Peyer's patch (tissue), 4 donors: Measurements from ENCODE around the gene DHRS3. TPM values are rescaled to one million over a fixed set of nuclear protein-coding genes. Genes with fewer than 3 reads are reported as not detected.
A peak's percentile ranks its signal among the peaks of the same experiment; 100 is the strongest.
"Not testable (repeated sequence)": the region's sequence is repeated elsewhere in the genome, so short reads cannot be mapped to it uniquely, and the experiment has no call there.

Source experiments
- DNase-seq, 3 donors: peaks; one replicate each; pipeline ENCODE4 v3.0.0-alpha.2; 2017 to 2019
- H3K27ac ChIP-seq, 4 donors: fragments of 200-600 bp; sonication (generic); one replicate each; pipeline ENCODE4 v1.5.1; 2016 to 2019
- H3K27me3 ChIP-seq, 2 donors: fragments of 200-600 bp; sonication (generic); one replicate each; pipeline ENCODE4 v1.5.1; 2019
- H3K36me3 ChIP-seq, 3 donors: fragments of 200-600 bp; sonication (generic); one replicate each; pipeline ENCODE4 v1.5.1; 2016 to 2019
- H3K4me1 ChIP-seq, 4 donors: fragments of 200-600 bp; sonication (generic); one replicate each; pipeline ENCODE4 v1.5.1; 2016 to 2019
- H3K4me3 ChIP-seq, 4 donors: fragments of 200-600 bp; sonication (generic); 1 replicate in 3 of 4; 2 replicates in 1 of 4; pipeline ENCODE4 v1.5.1; 2016 to 2019; ENCODE audit warnings: mild to moderate bottlenecking in 1 of 4
- H3K9me3 ChIP-seq, 4 donors: fragments of 200-600 bp; sonication (generic); one replicate each; pipeline ENCODE4 v1.5.1; 2016 to 2019; ENCODE audit warnings: mild to moderate bottlenecking in 1 of 4
- CTCF ChIP-seq, 6 experiments: fragments of 450-650 bp in 4 of 6; fragments of 200-600 bp in 2 of 6; sonication (generic) in 1 of 6; IDR thresholded peaks; one replicate each; pipeline ENCODE4 v1.5.1; 2017 to 2019; ENCODE audit warnings: antibody characterized with exemption in 6 of 6, mild to moderate bottlenecking in 3 of 6, moderate library complexity in 1 of 6
- POLR2A ChIP-seq, 2 donors: fragments of 450-650 bp; IDR thresholded peaks; one replicate each; pipeline ENCODE4 v1.5.1; 2017; ENCODE audit warnings: antibody characterized with exemption in 2 of 2, mild to moderate bottlenecking in 2 of 2, moderate library complexity in 2 of 2
- total RNA-seq, 4 donors: library from RNA; depleted of rRNA; stranded (reverse); fragments of >200 nt; gene quantifications; one replicate each; pipeline ENCODE4 v1.1.0, GENCODE V29; 2016

The DHRS3 gene
- total RNA-seq, 4 donors from 2014 or later, result 34.7 to 179 (median 108) TPM

GRCh38 chr1:12658531-12659453 is 40.8 kb upstream of the DHRS3 start:
- DNase-seq, result peak; percentile 61 to 89 (median 66)
- peaks cover 0 to 3% (median 0%) of the 10 kb centered on the region in 4 donors for H3K9me3 ChIP-seq
- H3K27me3 ChIP-seq, result no peaks in the 10 kb centered on the region
- no peak for TF ChIP-seq POLR2A (IDR thresholded peaks at IDR 0.05)
- TF ChIP-seq CTCF (IDR thresholded peaks at IDR 0.05), result peak; percentile 49 to 93 (median 91)
- no peak overlapping the region for H3K27ac ChIP-seq
- no peaks in the 10 kb centered on the region for H3K36me3 ChIP-seq
- no peaks in the 10 kb centered on the region for H3K4me1 ChIP-seq
- H3K4me3 ChIP-seq, result no peak overlapping the region

GRCh38 chr1:12657885-12658512 is 40.0 kb upstream of the DHRS3 start:
- not testable (repeated sequence) for H3K9me3 ChIP-seq, H3K4me3 ChIP-seq, DNase-seq, H3K27ac ChIP-seq, H3K4me1 ChIP-seq, H3K36me3 ChIP-seq, H3K27me3 ChIP-seq

- H3K4me1 ChIP-seq, result no peaks in the 10 kb centered on the region
- H3K4me3 ChIP-seq, result no peak overlapping the region
- H3K9me3 ChIP-seq, result no peaks in the 10 kb centered on the region
- no peak for DNase-seq
- H3K27me3 ChIP-seq, result no peaks in the 10 kb centered on the region
- TF ChIP-seq POLR2A (IDR thresholded peaks at IDR 0.05) (no peak), CTCF (IDR thresholded peaks at IDR 0.05) (no peak)
- H3K27ac ChIP-seq, result no peak overlapping the region
- no peaks in the 10 kb centered on the region for H3K36me3 ChIP-seq
Observed at GRCh38 chr1:12657060-12657884, 39.3 kb upstream of the DHRS3 start.

- no peak for DNase-seq
- Histone ChIP-seq H3K36me3 (no peaks in the 10 kb centered on the region), H3K4me3 (no peak overlapping the region), H3K4me1 (no peaks in the 10 kb centered on the region), H3K27ac (no peak overlapping the region), H3K27me3 (no peaks in the 10 kb centered on the region), H3K9me3 (no peaks in the 10 kb centered on the region)
- no peak for TF ChIP-seq CTCF (IDR thresholded peaks at IDR 0.05)
- no peak for TF ChIP-seq POLR2A (IDR thresholded peaks at IDR 0.05)
Observed at GRCh38 chr1:12656575-12656974, 38.6 kb upstream of the DHRS3 start.

- no peak for TF ChIP-seq CTCF (IDR thresholded peaks at IDR 0.05)
- TF ChIP-seq POLR2A (IDR thresholded peaks at IDR 0.05), result no peak
- Histone ChIP-seq H3K9me3 (no peaks in the 10 kb centered on the region), H3K27ac (no peak overlapping the region), H3K27me3 (no peaks in the 10 kb centered on the region), H3K36me3 (no peaks in the 10 kb centered on the region), H3K4me3 (no peak overlapping the region), H3K4me1 (no peaks in the 10 kb centered on the region)
- no peak for DNase-seq
Observed at GRCh38 chr1:12654657-12655056, 36.6 kb upstream of the DHRS3 start.
